Stimulated activated CD8-positive, alpha-beta memory T cell treated with anti-CD3 and anti-CD28 coated beads, Interleukin-4, amount 100 ng/mL, for 24 hours (primary cell): Measurements from ENCODE around the gene DHX9.
"Not testable (repeated sequence)": the region's sequence is repeated elsewhere in the genome, so short reads cannot be mapped to it uniquely, and the experiment has no call there.

Experiments used
- DNase-seq: peaks from one replicate; pipeline ENCODE4 v3.0.0-alpha.2; 2020; ENCODE audit warnings: low read depth

The DHX9 gene

GRCh38 chr1:182889997-182890396 lies 50.9 kb downstream of the DHX9 start:
- no peak for DNase-seq

DNA sequence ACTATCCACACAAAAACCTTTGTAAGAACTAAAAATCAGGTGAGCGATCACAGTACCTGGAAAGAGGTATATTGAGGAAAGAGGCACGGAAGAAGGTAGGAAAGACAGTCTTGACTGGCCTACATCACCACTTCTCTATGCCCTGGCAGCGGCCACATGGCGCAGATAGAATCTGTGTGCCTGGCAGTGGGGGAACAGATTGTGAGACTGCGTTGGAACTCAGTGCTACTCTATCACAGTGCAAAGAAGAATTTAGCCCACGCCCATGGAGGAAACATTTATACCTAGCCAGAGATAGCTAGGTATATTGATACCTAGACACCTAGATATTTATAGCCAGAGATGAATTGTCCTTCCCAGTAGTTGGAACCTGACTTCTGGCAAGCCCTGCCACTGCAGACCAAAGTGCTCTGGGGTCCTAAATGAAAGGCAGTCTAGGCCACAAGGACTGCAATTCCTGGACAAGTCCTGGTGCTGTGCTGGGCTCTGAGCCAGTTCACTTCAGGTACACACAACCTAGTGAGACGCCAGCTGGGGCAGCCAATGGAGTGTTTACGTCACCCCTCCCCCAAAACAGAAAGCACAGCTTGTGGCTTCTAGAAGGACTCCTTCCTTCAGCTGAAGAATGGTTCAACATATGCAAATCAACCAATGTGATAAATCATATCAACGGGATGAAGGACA lies 51.9 kb downstream of the DHX9 start:
- DNase-seq = no peak

GRCh38 chr1:182897696-182898095 lies 58.5 kb downstream of the DHX9 start:
- DNase-seq = no peak

- DNase-seq = not testable (repeated sequence)
Observed at GRCh38 chr1:182901946-182902345, 62.8 kb downstream of the DHX9 start.

DNA sequence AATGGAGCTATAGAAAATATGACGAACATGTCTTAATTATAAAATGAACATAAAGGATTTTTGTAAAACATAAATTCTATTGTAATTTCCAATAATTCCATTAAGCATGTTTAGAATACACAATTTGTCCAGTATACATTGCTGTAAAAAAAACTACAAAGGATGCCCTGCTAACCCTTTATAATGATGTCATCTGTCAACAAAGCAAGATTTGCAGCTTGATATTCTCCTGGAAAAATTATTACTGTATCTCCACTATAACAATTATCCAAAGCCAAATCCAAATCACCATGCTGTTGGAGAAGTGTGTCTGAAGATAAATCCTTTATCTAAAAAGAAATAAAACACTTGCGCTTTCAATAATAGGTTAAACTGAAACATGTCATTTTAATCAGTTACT lies 66.2 kb downstream of the DHX9 start:
- no peak for DNase-seq

DNA sequence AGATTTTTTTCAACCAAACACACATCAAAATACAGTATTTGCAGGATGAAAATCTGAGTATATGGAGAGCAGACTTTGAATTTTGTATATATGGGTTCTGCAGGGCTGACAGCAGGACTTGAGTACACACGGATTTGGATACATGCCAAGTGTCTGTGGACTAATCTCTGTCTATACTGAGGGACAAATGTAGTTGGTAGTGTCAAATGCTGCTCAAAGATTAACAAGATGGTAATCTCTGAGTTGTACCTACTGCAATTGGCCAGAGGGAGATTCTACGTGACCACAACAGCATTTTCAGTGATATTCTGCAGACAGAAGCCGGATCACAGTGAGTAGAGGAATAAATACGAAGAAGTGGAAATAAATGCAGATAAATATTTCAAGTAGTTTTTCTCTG lies 70.4 kb downstream of the DHX9 start:
- DNase-seq = no peak

- DNase-seq = no peak
Observed at GRCh38 chr1:182910143-182910542, 71.0 kb downstream of the DHX9 start.

DNA sequence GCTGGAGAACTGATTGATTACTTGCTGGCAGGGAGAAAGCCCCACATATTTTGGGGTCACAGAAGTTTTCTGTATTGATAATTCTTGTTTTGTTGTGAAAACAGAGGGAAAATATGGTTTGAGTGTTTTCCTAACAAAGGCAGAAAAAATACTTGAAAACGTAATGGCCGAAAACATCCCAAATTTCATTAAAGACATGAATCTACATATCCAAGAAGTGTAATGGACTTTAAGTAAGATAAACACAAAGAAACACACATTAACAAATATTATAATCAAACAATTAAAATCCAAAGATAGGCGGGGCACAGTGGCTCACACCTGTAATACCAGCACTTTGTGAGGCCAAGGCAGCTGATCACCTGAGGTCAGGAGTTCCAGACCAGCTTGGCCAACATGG lies 74.3 kb downstream of the DHX9 start:
- no peak for DNase-seq

DNA sequence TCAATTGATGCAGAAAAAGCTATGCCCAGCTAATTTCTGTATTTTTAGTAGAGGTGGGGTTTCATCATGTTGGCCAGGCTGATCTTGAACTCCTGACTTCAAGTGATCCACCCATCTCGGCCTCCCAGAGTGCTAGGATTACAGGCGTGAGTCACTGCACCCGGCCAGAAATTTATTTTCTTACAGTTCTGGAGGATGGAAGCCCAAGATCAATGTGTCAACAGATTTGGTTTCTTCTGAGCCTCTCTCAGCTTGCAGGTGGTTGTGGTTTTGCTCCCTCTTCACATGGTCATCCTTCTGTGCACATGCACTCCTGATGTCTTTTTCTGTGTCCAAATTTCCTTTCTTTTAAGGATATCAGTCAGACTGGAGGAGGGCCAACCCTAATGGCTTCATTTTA lies 78.2 kb downstream of the DHX9 start:
- no peak for DNase-seq

- DNase-seq = no peak
Observed at GRCh38 chr1:182925661-182926060, 86.5 kb downstream of the DHX9 start.

- DNase-seq = no peak
Observed at GRCh38 chr1:182927693-182928433, 88.7 kb downstream of the DHX9 start.

GRCh38 chr1:182930985-182931384 lies 91.8 kb downstream of the DHX9 start:
- no peak for DNase-seq

- no peak for DNase-seq
Observed at GRCh38 chr1:182935716-182936115, 96.6 kb downstream of the DHX9 start.
